Duodenal mucosa (tissue), 2 donors: ENCODE data around the gene MKRN2OS.

ENCODE experiments used
- H3K27ac ChIP-seq: one replicate; pipeline ENCODE4 v1.7.0; 2013; ENCODE audit warnings: low read depth, low read length
- H3K27me3 ChIP-seq, 2 donors: one replicate each; pipeline ENCODE4 v1.7.0; 2013; ENCODE audit warnings: low read length in 2 of 2, control low read depth in 1 of 2; ENCODE audit not compliant: insufficient read depth in 2 of 2, control insufficient read depth in 1 of 2
- H3K36me3 ChIP-seq, 2 donors: one replicate each; pipeline ENCODE4 v1.7.0; 2013; ENCODE audit warnings: low read length in 2 of 2, control low read depth in 1 of 2; ENCODE audit not compliant: insufficient read depth in 2 of 2, control insufficient read depth in 1 of 2
- H3K4me1 ChIP-seq, 2 donors: one replicate each; pipeline ENCODE4 v1.7.0; 2013; ENCODE audit warnings: low read length in 2 of 2, control low read depth in 1 of 2; ENCODE audit not compliant: insufficient read depth in 2 of 2, control insufficient read depth in 1 of 2
- H3K4me3 ChIP-seq, 2 donors: one replicate each; pipeline ENCODE4 v1.7.0; 2013; ENCODE audit warnings: low read length in 2 of 2, low read depth in 1 of 2
- H3K9ac ChIP-seq, 2 donors: one replicate each; pipeline ENCODE4 v1.7.0; 2013; ENCODE audit warnings: low read length in 2 of 2, low read depth in 1 of 2
- H3K9me3 ChIP-seq, 2 donors: one replicate each; pipeline ENCODE4 v1.7.0; 2013; ENCODE audit warnings: low read length in 2 of 2, control low read depth in 1 of 2; ENCODE audit not compliant: control insufficient read depth in 1 of 2

MKRN2OS gene, protein sequence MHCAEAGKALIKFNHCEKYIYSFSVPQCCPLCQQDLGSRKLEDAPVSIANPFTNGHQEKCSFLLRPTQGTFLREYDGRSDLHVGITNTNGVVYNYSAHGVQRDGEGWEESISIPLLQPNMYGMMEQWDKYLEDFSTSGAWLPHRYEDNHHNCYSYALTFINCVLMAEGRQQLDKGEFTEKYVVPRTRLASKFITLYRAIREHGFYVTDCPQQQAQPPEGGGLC

DNA sequence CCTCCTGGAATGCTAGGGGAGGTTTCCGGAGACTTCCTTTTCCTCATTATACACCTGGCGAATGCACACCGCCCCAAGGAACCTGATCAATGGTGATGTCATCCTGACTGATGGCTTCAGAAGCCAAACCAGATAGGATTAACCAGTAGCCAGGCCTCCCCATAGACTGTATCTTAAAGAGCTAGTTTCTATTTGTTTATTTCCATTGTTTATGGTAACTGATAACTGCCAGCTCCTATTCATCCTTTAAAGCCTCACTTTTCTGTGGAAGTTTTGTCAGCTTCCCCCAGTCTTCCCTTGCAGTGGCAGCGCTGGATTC is at the start of gene MKRN2OS:
Gene MKRN2OS (minus strand): TSS at position 27 of the 319 bp plus-strand sequence. CDS start 35 bp downstream, outside the sequence.
- Histone ChIP-seq H3K27ac (peak within 1 kb of the TSS; percentile 36), H3K9ac (peak within 1 kb of the TSS; percentile 69 to 80), H3K9me3 (no peaks in the 10 kb centered on the region), H3K27me3 (no peaks in the 10 kb centered on the region), H3K4me3 (peak within 1 kb of the TSS; percentile 69 to 72), H3K4me1 (no peaks in the 10 kb centered on the region), H3K36me3 (peaks cover 0 to 8% of the 10 kb centered on the region in 2 donors)

DNA sequence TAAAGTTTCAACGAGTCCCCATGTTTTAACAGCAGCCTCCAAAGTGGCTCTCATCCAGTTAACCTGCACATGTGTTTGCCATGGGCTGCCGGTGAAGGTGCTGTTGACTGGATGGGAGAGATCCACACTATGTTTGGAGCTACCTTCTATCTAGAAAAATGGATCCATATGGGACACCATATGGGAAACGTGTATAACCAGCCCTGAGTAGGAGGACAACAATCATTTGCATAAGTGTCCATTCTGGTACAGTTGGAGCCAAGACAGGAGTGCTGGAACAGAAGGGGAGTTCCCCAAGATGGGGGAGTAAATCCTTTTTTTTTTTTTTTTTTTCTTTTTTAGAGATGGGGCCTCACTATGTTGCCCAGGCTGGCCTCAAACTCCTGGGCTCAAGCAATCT is 48.2 kb upstream of the MKRN2OS start:
- Histone ChIP-seq H3K27me3 (no peaks in the 10 kb centered on the region), H3K9ac (no peak overlapping the region), H3K4me1 (no peaks in the 10 kb centered on the region), H3K4me3 (no peak overlapping the region), H3K9me3 (no peaks in the 10 kb centered on the region), H3K27ac (no peak overlapping the region), H3K36me3 (peaks cover 34 to 84% of the 10 kb centered on the region in 2 donors)

DNA sequence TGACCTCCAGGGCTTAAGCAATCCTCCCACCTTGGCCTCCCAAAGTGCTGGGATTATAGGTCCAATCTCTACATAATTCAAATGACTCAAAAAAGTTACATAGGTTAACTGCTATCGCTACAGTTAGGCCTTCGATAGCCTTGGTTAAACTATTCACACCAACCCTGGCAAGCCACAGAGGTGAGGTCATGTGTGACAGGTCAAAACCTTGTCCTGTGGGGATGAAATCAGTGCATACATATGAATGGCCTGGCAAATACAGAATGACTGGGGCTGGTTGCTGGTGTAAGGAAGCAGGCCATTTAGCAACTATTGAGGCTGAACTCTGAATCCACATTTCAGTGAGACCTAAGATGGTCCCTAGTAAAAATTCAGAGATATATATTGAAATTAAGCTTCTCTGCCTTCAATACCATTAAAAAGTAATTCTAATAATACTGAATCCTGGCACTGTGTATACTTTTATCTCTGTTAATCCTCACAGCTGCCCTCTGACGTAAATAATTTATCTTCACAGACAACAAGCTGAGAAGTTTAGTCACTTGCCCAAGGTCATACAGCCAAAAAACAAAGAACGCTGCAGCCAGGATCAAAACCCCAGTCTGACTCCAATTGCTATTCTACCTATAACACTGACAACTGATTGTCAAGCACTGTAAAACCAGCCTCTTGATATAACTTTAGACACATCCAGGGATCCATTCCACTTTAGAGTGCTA is 46.9 kb upstream of the MKRN2OS start:
- H3K27ac ChIP-seq = no peak overlapping the region
- H3K36me3 ChIP-seq = peaks cover 40 to 85% of the 10 kb centered on the region in 2 donors
- H3K4me1 ChIP-seq = no peaks in the 10 kb centered on the region
- no peaks in the 10 kb centered on the region for H3K27me3 ChIP-seq
- no peak overlapping the region for H3K9ac ChIP-seq
- no peak overlapping the region for H3K4me3 ChIP-seq
- H3K9me3 ChIP-seq = no peaks in the 10 kb centered on the region

DNA sequence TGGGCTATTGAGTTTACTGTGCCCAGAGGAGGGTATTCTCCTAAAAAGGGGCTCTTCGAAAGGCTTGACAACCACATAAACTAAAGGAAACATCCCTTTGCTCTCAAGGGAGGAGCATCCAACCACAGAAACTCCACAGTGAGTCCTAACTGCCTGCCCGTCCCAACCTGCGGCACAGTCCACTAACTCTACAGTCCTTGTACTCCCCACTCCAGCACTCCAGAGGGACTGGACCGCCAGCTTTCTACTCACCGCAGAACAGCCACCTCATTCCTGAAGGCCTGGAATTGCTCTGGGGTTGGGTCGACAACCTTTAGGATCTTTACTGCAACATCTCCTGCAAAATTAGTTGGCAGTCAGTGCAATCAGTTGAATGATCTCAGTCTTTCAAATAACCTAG is 46.2 kb upstream of the MKRN2OS start:
- Histone ChIP-seq H3K9ac (no peak overlapping the region), H3K9me3 (no peaks in the 10 kb centered on the region), H3K4me1 (no peaks in the 10 kb centered on the region), H3K4me3 (no peak overlapping the region), H3K36me3 (peaks cover 39 to 82% of the 10 kb centered on the region in 2 donors), H3K27me3 (no peaks in the 10 kb centered on the region), H3K27ac (no peak overlapping the region)

DNA sequence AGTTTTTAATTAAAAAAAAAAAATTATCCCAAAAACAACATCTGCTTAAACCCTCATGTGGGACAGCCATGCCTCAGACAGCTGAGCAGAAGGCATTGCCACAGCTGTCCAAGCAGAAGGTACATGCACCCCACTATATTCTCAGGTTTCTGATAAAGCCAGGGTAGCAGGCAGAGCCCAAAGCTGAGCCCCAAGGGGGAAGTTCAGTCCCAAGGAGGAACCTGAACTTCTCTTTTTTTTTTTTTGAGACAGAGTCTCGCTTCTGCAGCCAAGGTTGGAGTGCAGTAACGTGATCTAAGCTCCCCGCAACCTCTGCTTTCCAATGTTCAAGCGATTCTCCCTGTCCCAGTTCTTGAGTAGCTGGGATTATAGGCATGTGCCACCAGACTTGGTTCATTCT is 44.8 kb upstream of the MKRN2OS start:
- H3K27ac ChIP-seq = no peak overlapping the region
- no peaks in the 10 kb centered on the region for H3K4me1 ChIP-seq
- no peaks in the 10 kb centered on the region for H3K27me3 ChIP-seq
- no peak overlapping the region for H3K4me3 ChIP-seq
- no peak overlapping the region for H3K9ac ChIP-seq
- H3K9me3 ChIP-seq = no peaks in the 10 kb centered on the region
- H3K36me3 ChIP-seq = peaks cover 48 to 85% of the 10 kb centered on the region in 2 donors

DNA sequence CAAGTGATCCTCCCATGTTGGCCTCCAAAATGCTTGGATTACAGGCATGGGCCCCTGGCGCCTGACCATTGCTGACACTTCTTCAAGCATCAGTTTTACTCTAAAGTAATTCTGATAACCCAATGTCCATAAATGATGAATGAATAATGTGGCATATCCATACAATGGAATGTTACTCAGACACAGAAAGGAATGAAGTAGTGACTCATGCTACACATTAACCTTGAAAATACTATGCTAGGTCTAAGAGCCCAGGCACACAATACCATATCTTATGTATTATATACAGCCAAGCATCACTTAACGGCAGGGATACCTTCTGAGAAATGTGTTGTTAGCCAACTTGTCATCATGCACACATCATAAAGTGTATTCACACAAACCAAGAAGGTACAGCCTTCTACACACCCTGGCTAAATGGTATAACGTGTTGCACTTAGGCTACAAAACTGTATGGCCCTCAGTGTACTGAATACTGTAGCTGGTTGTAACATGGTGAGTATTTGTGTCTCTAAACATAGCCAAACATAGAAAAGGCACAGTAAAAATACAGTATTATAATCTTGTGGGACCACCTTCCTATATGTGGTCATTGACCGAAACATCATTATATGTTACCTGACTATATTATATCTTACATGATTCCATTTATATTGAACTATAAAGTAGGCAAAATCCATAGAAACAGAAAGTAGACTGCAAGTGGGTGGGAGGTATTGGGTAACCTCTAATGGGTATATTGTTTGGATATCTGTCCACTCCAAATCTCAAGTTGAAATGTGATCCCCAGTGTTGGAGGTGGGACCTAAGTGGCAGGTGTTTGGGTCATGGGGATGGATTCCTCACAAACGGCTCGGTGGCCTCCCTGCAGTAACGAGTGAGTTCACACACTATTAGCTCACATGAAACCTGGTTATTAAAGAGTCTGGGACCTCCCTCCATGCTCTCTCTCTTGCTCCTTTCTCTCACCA is 43.0 kb upstream of the MKRN2OS start:
- no peaks in the 10 kb centered on the region for H3K9me3 ChIP-seq
- H3K27me3 ChIP-seq = no peaks in the 10 kb centered on the region
- no peak overlapping the region for H3K4me3 ChIP-seq
- H3K9ac ChIP-seq = no peak overlapping the region
- peaks cover 54 to 87% of the 10 kb centered on the region in 2 donors for H3K36me3 ChIP-seq
- no peaks in the 10 kb centered on the region for H3K4me1 ChIP-seq
- H3K27ac ChIP-seq = no peak overlapping the region

DNA sequence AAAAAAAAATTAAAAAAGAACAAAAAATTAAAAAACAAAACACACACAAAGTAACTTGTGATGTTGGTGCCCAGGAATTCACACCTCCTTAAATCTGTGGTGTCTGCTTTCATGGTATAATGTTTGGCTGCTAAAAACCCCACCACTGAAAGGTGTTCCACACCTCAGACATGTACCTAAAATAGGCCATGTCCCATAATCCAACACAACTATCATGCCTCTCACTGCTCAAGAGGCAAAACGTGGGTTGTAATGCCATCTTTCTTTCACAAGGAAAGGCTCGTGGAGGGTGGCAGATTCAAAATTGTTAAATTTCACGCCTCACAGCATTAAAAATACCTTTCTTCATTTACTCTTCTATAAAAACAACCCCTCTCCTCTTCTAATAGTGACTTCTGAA is 41.1 kb upstream of the MKRN2OS start:
- Histone ChIP-seq H3K27ac (no peak overlapping the region), H3K9ac (no peak overlapping the region), H3K27me3 (no peaks in the 10 kb centered on the region), H3K4me1 (no peaks in the 10 kb centered on the region), H3K4me3 (no peak overlapping the region), H3K36me3 (peaks cover 65 to 88% of the 10 kb centered on the region in 2 donors), H3K9me3 (no peaks in the 10 kb centered on the region)

DNA sequence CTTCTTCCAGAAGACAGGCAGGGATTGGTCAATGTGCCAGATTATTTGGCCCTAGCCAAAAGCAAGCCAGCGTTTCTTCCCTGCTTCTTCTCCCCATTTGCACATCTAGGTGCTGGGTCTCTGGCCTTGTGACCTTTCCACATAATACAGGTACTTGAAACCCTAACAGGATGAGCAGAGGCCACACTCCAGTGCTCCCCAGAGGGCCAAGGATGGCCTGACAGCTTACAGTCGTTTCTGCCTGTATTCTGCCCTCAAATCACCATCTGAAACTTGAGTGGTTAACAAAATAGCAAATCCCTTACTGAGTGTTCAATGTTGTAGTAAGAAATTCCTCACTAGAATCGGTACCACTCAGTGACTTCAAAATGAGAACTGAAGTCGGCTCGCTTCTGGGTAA is 40.7 kb upstream of the MKRN2OS start:
- Histone ChIP-seq H3K36me3 (peaks cover 60 to 88% of the 10 kb centered on the region in 2 donors), H3K27ac (no peak overlapping the region), H3K4me1 (no peaks in the 10 kb centered on the region), H3K9me3 (no peaks in the 10 kb centered on the region), H3K27me3 (no peaks in the 10 kb centered on the region), H3K9ac (no peak overlapping the region), H3K4me3 (no peak overlapping the region)

DNA sequence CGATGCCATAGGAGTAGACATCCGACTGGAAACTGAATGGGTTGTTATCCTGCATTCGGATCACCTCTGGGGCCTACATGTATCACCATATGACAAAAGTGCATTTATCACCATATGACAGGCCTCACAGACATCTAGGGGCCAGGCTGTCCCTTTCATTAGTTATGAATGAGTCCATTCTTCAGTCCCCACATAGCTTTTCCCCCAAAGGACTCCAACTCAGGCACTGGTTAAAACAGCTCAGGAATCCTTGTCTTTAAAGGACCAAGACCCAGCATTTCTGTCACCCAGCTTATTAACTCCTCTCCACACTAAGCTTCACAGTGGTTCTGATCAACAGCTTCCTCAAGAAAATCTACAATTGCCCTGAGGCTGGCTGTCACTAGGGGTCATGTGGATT is 39.9 kb upstream of the MKRN2OS start:
- peaks cover 54 to 85% of the 10 kb centered on the region in 2 donors for H3K36me3 ChIP-seq
- H3K9ac ChIP-seq = no peak overlapping the region

DNA sequence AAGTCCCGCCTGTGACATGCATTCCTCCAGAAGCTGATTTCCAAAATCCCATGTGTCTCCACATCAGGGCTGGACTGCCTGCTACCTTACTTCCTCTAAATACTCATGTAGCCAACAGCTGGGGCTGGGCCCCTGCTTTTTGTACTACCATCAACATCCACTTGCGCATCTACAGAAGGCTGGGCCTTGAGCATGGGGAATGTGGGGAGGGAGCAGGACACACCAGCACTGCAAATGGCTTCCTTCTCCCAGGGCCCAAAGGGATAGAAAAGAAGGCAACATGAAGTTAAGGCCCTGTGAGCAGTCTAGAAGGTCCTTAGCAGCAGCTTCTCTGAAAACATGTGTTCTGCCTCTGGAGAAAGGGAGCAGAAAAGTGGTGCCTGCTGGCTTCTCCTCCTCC is 38.8 kb upstream of the MKRN2OS start:
- Histone ChIP-seq H3K27ac (no peak overlapping the region), H3K4me3 (no peak overlapping the region), H3K27me3 (no peaks in the 10 kb centered on the region), H3K36me3 (peaks cover 49 to 89% of the 10 kb centered on the region in 2 donors), H3K9ac (no peak overlapping the region), H3K4me1 (no peaks in the 10 kb centered on the region), H3K9me3 (no peaks in the 10 kb centered on the region)

More for the DNA sequence above, 39.9 kb upstream of the MKRN2OS start:
- H3K4me1 ChIP-seq = no peaks in the 10 kb centered on the region
- H3K4me3 ChIP-seq = no peak overlapping the region
- no peaks in the 10 kb centered on the region for H3K27me3 ChIP-seq
- no peak overlapping the region for H3K27ac ChIP-seq
- H3K9me3 ChIP-seq = no peaks in the 10 kb centered on the region
